Activated CD8-positive, alpha-beta memory T cell treated with anti-CD3 and anti-CD28 coated beads, Interleukin-2, amount 50 U/mL, for 1 hour (primary cell): ENCODE data around the gene STING1.

Source experiments
- DNase-seq: peaks from one replicate; pipeline ENCODE4 v3.0.0-alpha.2; 2020; ENCODE audit errors: extremely low read depth

STING1 gene

DNA sequence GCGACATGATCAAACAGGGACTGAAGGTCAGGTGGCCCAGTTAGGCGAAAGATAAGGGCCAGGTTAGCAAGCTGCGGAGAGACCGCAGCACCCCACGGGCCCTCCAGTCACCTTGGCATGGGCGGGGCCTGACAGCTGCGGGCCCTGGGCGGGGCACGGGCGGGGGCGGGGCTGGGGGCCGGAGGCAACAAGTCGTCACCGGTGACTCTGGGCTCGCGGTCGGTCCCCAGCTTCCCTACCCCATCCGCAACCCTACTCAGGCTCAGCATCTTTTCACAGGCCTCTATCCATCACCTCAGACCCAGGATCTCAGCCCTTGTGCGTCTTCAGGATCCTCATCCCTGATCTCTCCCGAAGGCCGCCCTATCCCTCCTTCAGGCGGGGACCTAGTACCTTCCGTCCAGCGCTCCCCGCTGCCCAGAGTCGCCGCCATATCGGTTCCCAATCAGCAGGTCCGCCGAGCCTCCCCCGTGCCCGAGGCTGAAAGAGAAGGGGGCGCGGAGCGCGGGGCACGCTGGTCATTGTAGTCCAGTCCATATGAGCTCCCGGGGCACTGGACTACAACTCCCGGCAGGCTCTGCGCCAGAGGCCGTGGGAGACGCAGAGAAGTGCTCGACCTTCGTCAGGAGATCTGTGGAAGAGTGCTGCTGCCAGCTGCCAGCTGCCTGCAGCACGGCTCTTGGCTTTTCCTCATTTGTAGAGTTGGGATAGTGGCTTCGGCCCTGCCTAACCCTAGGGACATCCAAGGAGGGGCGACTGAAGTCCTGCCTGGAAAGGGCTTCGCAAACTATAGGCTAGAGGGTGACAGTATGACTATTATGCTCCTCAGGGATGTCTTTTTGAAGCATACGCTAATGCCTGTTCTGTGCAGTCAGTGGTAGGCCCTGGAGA lies 43.3 kb downstream of the STING1 start, which contains the start of gene DNAJC18:
Gene DNAJC18 (minus strand): TSS at position 513 of the 891 bp plus-strand sequence. CDS start 80 bp downstream, at position 433.
- DNase-seq: peak; percentile 60

DNA sequence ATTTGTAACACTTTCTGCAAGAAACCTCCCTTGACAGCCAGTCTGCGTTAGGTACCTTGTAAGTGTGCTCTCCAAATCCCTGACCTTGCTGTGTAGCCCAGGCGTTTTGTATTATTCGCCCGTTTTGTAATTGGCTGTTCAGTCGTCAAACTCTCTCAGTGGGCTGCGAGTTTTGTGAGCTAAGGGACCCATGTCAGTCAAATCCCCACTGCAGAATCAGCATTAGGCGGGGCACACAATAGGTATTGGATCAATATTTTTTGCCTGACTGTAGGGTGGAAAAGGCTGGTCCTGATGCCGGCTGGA lies 43.9 kb downstream of the STING1 start:
- DNase-seq: no peak

DNA sequence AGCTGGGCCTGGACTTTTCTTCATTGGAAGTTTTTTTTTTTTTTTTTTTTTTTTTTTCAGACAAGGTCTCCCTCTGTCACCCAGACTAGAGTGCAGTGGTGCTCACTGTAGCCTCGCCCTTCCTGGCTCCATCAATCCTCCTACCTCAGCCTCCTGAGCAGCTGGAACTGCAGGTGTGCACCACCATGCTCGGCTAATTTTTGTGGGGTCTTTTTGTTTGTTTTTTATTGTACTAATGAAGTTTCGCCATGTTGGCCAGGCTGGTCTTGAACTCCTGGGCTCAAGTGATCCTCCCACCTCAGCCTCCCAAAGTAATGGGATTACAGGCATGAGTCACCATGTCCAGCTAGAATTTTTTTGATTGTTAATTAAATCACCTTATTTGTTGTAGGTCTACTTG lies 46.9 kb downstream of the STING1 start:
- no peak for DNase-seq

- no peak for DNase-seq
These were observed 50.9 kb downstream of the STING1 start for GRCh38 chr5:139431706-139432105.

DNA sequence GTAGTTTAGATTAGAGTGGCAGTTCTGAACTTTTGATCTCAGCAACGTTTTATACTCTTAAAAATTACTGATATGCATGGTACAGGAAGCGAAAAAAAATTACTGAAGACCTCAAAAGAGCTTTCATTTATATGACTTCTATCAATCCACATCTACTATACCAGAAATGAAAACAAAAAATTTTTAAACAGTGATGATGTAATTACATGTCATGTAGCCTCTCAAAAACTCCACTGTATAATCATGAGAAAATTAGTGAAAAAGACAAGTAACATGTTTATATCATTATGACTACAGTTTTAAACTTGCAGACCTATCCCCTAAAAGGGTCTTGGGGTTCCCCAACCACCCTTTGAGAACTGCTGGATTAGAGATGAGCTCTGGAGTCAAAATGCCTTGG lies 52.5 kb downstream of the STING1 start:
- DNase-seq: no peak

- DNase-seq: no peak
These were observed 56.2 kb downstream of the STING1 start for GRCh38 chr5:139426203-139426885.
